K562 (cell line): ENCODE data around the gene VSIG10L2. TPM values are rescaled to one million over a fixed set of nuclear protein-coding genes. Genes with fewer than 3 reads are reported as not detected.

Source experiments
- CHD4 ChIP-seq: fragments of 200-600 bp; sonication (generic); IDR thresholded peaks from 3 replicates; pipeline ENCODE4 v1.6.1; 2012; ENCODE audit warnings: low read depth, mild to moderate bottlenecking, mixed read lengths, low read length, inconsistent platforms; ENCODE audit not compliant: insufficient read depth, insufficient replicate concordance, poor library complexity, severe bottlenecking
- KLF16 ChIP-seq: IDR thresholded peaks from 2 replicates; pipeline ENCODE4 v1.6.1; 2016; ENCODE audit warnings: antibody characterized with exemption
- MGA ChIP-seq: fragments of 450-650 bp; IDR thresholded peaks from 2 replicates; pipeline ENCODE4 v1.6.1; 2016; ENCODE audit warnings: mild to moderate bottlenecking, moderate library complexity
- RBM34 ChIP-seq: fragments of 200-400 bp; formaldehyde crosslinking; IDR thresholded peaks from 2 replicates; pipeline ENCODE4 v1.6.1; 2018; ENCODE audit warnings: low read length, borderline replicate concordance; ENCODE audit not compliant: insufficient read depth
- RERE ChIP-seq: sonication (generic); formaldehyde crosslinking; IDR thresholded peaks from 2 replicates; pipeline ENCODE4 v1.8.0; 2023; ENCODE audit warnings: missing genetic modification reagents, mild to moderate bottlenecking, borderline replicate concordance
- RUNX1 ChIP-seq: sonication (generic); IDR thresholded peaks from 2 replicates; pipeline ENCODE4 v1.6.1; 2016; ENCODE audit warnings: antibody characterized with exemption, low read depth
- SMAD1 ChIP-seq: fragments of 150-350 bp; IDR thresholded peaks from 2 replicates; pipeline ENCODE4 v1.6.1; 2014; ENCODE audit warnings: low read length, low read depth; ENCODE audit not compliant: partially characterized antibody
- TBL1XR1 ChIP-seq, 2 experiments: IDR thresholded peaks; 2 replicates each; pipeline ENCODE4 v1.6.1; 2012; ENCODE audit warnings: improper control_type of control experiment in 2 of 2, low read length in 2 of 2, mild to moderate bottlenecking in 1 of 2
- ZNF12 ChIP-seq: sonication (generic); formaldehyde crosslinking; IDR thresholded peaks from 2 replicates; pipeline ENCODE4 v1.4.0; 2020; ENCODE audit warnings: mild to moderate bottlenecking, missing genetic modification reagents
- ZZZ3 ChIP-seq: fragments of 450-650 bp; IDR thresholded peaks from 2 replicates; pipeline ENCODE4 v1.6.1; 2016; ENCODE audit warnings: antibody characterized with exemption, mild to moderate bottlenecking, moderate library complexity
- polyA plus RNA-seq, 8 experiments: library from polyadenylated mRNA; depleted of rRNA in 4 of 8; stranded (reverse) in 5 of 8; unstranded in 3 of 8; fragments of >200 nt; fragmentation: Nextera tagmentation in 2 of 8; fragmentation: Illumina TruSeq in 1 of 8; extraction: Ambion mirVana in 2 of 8; extraction: Trizol in 1 of 8; gene quantifications; 2 replicates each; pipeline versions ENCODE4 v1.2.1 to v1.2.3, GENCODE V29; 2011 to 2014; ENCODE audit warnings: inconsistent platforms in 1 of 8, missing spikeins in 1 of 8
- total RNA-seq, 7 experiments: library from RNA; depleted of rRNA in 6 of 7; stranded (reverse); fragments of >200 nt in 6 of 7; fragmentation: Illumina TruSeq in 2 of 7; extraction: Trizol in 2 of 7; gene quantifications; 2 replicates each; pipeline versions ENCODE4 v1.2.1 to v1.2.3, GENCODE V29; 2011 to 2021; ENCODE audit warnings: low replicate concordance in 1 of 7

The VSIG10L2 gene
- total and polyA plus RNA-seq, 9 of the 15 experiments (the other 6 are each of a cell fraction or from before 2014, with no cell fraction given) = not detected

GRCh38 chr11:125902927-125903710 lies 42.7 kb upstream of the VSIG10L2 start, which contains the start of gene PUS3 (continued):
- TF ChIP-seq RERE = no peak
- TF ChIP-seq ZNF12 (CRISPR knock-in tag) = no peak
- no peak for TF ChIP-seq CHD4
- no peak for TF ChIP-seq ZZZ3
- no peak for TF ChIP-seq KLF16
- 0 out of 4 replicates have a peak, but pooled peaks of 1 of the 2 experiments have one; percentile 35 for TF ChIP-seq TBL1XR1 (IDR thresholded peaks at IDR 0.05; ENCODE audit: low read length in 2 of 2)
- no peak for TF ChIP-seq MGA
- TF ChIP-seq SMAD1 = no peak
- TF ChIP-seq RUNX1 = 0 out of 2 replicates have a peak, but pooled peaks have one; percentile 19
- no peak for TF ChIP-seq RBM34
